HepG2 (cell line): ENCODE data around the gene SMCO4. TPM values are rescaled to one million over a fixed set of nuclear protein-coding genes. Genes with fewer than 3 reads are reported as not detected.

Experiments used
- ATAC-seq: fragments of 200-7000 bp; cut with Tn5 transposase; 3 replicates; pipeline ENCODE4 v1.9.1; 2020; ENCODE audit warnings: mild to moderate bottlenecking, moderate library complexity
- BruUV-seq: library from RNA; stranded (reverse); fragments of 400-500 nt; replicated peaks from 2 replicates; lab custom pipeline; 2021; lab: Mats Ljungman, UMichigan
- CTCF ChIA-PET: fragments of 300-600 bp; formaldehyde crosslinking; extraction: SDS; loops from one replicate; lab custom pipeline; 2021; ENCODE audit warnings: low total read pairs, inconsistent platforms, low intra/inter-chr PET ratio; lab: Yijun Ruan, JAX
- POLR2A ChIA-PET: fragments of 350-600 bp; sonication (Branson Sonifier 250); formaldehyde crosslinking; loops from one replicate; lab custom pipeline; 2020; ENCODE audit warnings: antibody characterized with exemption, inconsistent platforms; lab: Yijun Ruan, JAX
- DNase-seq: peaks from one replicate; pipeline ENCODE4 v3.0.0-alpha.2; 2015; ENCODE audit warnings: low spot score
- FAIRE-seq: peaks from 3 replicates; lab custom pipeline; 2011; peaks lifted over from hg19 to GRCh38; lab: Jason Lieb, UNC
- H2AFZ ChIP-seq: one replicate; pipeline ENCODE4 v1.6.1; 2011; ENCODE audit warnings: low read length, inconsistent platforms
- H3K27ac ChIP-seq: fragments of 300-600 bp; 3 replicates; pipeline ENCODE4 v1.8.0; 2011; ENCODE audit warnings: mixed run types, mild to moderate bottlenecking, mixed read lengths, low read length, inconsistent platforms; ENCODE audit not compliant: insufficient read depth; ENCODE audit errors: extremely low read length
- H3K27me3 ChIP-seq, 2 experiments: fragments of 200-600 bp in 1 of 2; 2 replicates in 1 of 2; 3 replicates in 1 of 2; pipeline versions ENCODE4 v1.6.0 to v1.8.0; 2011; ENCODE audit warnings: low read length in 2 of 2, mild to moderate bottlenecking in 2 of 2, moderate library complexity in 2 of 2, inconsistent platforms in 1 of 2; ENCODE audit not compliant: insufficient read depth in 2 of 2, control insufficient read depth in 1 of 2
- H3K36me3 ChIP-seq, 2 experiments: fragments of 200-600 bp in 1 of 2; replicated peaks in 1 of 2; 2 replicates in 1 of 2; 3 replicates in 1 of 2; pipeline versions ENCODE4 v1.5.1 to v1.8.0; 2011; ENCODE audit warnings: low read length in 2 of 2, inconsistent platforms in 1 of 2; ENCODE audit not compliant: insufficient read depth in 2 of 2, control insufficient read depth in 1 of 2
- H3K4me1 ChIP-seq: 2 replicates; pipeline ENCODE4 v1.5.1; 2012; ENCODE audit warnings: low read length, inconsistent platforms; ENCODE audit not compliant: insufficient read depth
- H3K4me2 ChIP-seq: 2 replicates; pipeline ENCODE4 v1.6.0; 2011; ENCODE audit warnings: low read depth, low read length, inconsistent platforms
- H3K4me3 ChIP-seq, 3 experiments: fragments of 200-600 bp in 1 of 3; sonication (generic), shearing (Covaris generic) in 1 of 3; replicated peaks in 1 of 3; 2 replicates each; pipeline ENCODE4 v1.5.1; 2011 to 2016; ENCODE audit warnings: low read length in 3 of 3, inconsistent platforms in 2 of 3, low read depth in 2 of 3, mild to moderate bottlenecking in 2 of 3, control low read depth in 1 of 3, mixed read lengths in 1 of 3; ENCODE audit not compliant: insufficient read depth in 1 of 3
- H3K79me2 ChIP-seq: one replicate; pipeline ENCODE4 v1.6.1; 2011; ENCODE audit warnings: low read length, inconsistent platforms; ENCODE audit not compliant: insufficient read depth
- H3K9ac ChIP-seq: 2 replicates; pipeline ENCODE4 v1.6.0; 2011; ENCODE audit warnings: mild to moderate bottlenecking, low read depth, low read length, inconsistent platforms; ENCODE audit not compliant: insufficient read depth
- H3K9me3 ChIP-seq: 2 replicates; pipeline ENCODE4 v1.5.1; 2012; ENCODE audit warnings: mild to moderate bottlenecking, low read length
- H4K20me1 ChIP-seq: 2 replicates; pipeline ENCODE4 v1.6.0; 2011; ENCODE audit warnings: inconsistent platforms, mild to moderate bottlenecking, low read length, moderate library complexity; ENCODE audit not compliant: insufficient read depth
- ADNP ChIP-seq: sonication (generic); formaldehyde crosslinking; IDR thresholded peaks from 2 replicates; pipeline ENCODE4 v1.4.0; 2020; ENCODE audit warnings: missing genetic modification reagents
- CEBPG ChIP-seq: IDR thresholded peaks from 2 replicates; pipeline ENCODE4 v1.6.1; 2016
- CREM ChIP-seq, 2 experiments: sonication (generic) in 1 of 2; formaldehyde crosslinking in 1 of 2; IDR thresholded peaks; 2 replicates each; pipeline versions ENCODE4 v1.4.0 to v1.6.1; 2016 to 2020; ENCODE audit warnings: antibody characterized with exemption in 1 of 2, mild to moderate bottlenecking in 1 of 2, missing genetic modification reagents in 1 of 2
- HOXA9 ChIP-seq: sonication (generic); formaldehyde crosslinking; IDR thresholded peaks from 2 replicates; pipeline ENCODE4 v1.8.1; 2022; ENCODE audit warnings: missing genetic modification reagents, mild to moderate bottlenecking, moderate library complexity, borderline replicate concordance
- MYNN ChIP-seq: sonication (generic); formaldehyde crosslinking; IDR thresholded peaks from 2 replicates; pipeline ENCODE4 v1.4.0; 2020; ENCODE audit warnings: mild to moderate bottlenecking, low read depth, missing genetic modification reagents
- NKX3-1 ChIP-seq: sonication (generic); formaldehyde crosslinking; IDR thresholded peaks from 2 replicates; pipeline ENCODE4 v1.5.0; 2020; ENCODE audit warnings: missing genetic modification reagents
- SP2 ChIP-seq: sonication (generic); formaldehyde crosslinking; IDR thresholded peaks from 2 replicates; pipeline ENCODE4 v1.5.1; 2020; ENCODE audit warnings: mild to moderate bottlenecking, missing genetic modification reagents
- TBL1XR1 ChIP-seq: fragments of 150-350 bp; IDR thresholded peaks from 2 replicates; pipeline ENCODE4 v1.6.1; 2014; ENCODE audit warnings: borderline replicate concordance, low read length; ENCODE audit not compliant: partially characterized antibody
- TBX3 ChIP-seq: fragments of 450-650 bp; IDR thresholded peaks from 2 replicates; pipeline ENCODE4 v1.6.1; 2017; ENCODE audit warnings: antibody characterized with exemption, mild to moderate bottlenecking, inconsistent platforms, borderline replicate concordance
- TRIM24 ChIP-seq: sonication (generic); formaldehyde crosslinking; IDR thresholded peaks from 2 replicates; pipeline ENCODE4 v1.8.0; 2022; ENCODE audit warnings: mild to moderate bottlenecking, missing genetic modification reagents
- U2AF2 ChIP-seq: fragments of 200-400 bp; formaldehyde crosslinking; IDR thresholded peaks from 2 replicates; pipeline ENCODE4 v1.6.1; 2017; ENCODE audit warnings: low read depth, mild to moderate bottlenecking, low read length
- ZFAT ChIP-seq: sonication (generic); formaldehyde crosslinking; conservative IDR thresholded peaks from 2 replicates; pipeline ENCODE4 v1.8.1; 2023; ENCODE audit warnings: missing genetic modification reagents, inconsistent platforms
- ZFP36L1 ChIP-seq: sonication (generic); formaldehyde crosslinking; IDR thresholded peaks from 2 replicates; pipeline ENCODE4 v1.8.0; 2022; ENCODE audit warnings: mild to moderate bottlenecking, missing genetic modification reagents, moderate library complexity
- ZNF232 ChIP-seq: sonication (generic); formaldehyde crosslinking; IDR thresholded peaks from 2 replicates; pipeline ENCODE4 v1.4.0; 2020; ENCODE audit warnings: missing genetic modification reagents, borderline replicate concordance
- ZNF501 ChIP-seq: sonication (generic); formaldehyde crosslinking; IDR thresholded peaks from 2 replicates; pipeline ENCODE4 v1.5.1; 2020; ENCODE audit warnings: mild to moderate bottlenecking, moderate library complexity, missing genetic modification reagents
- ZNF546 ChIP-seq: sonication (generic); formaldehyde crosslinking; conservative IDR thresholded peaks from 2 replicates; pipeline ENCODE4 v1.8.1; 2023; ENCODE audit warnings: mild to moderate bottlenecking, missing genetic modification reagents
- ZNF569 ChIP-seq: sonication (generic); formaldehyde crosslinking; IDR thresholded peaks from 2 replicates; pipeline ENCODE4 v1.5.0; 2020; ENCODE audit warnings: mild to moderate bottlenecking, missing genetic modification reagents, moderate library complexity, borderline replicate concordance
- ZNF768 ChIP-seq: sonication (generic); formaldehyde crosslinking; IDR thresholded peaks from 2 replicates; pipeline ENCODE4 v1.4.0; 2020; ENCODE audit warnings: missing genetic modification reagents
- ZNF788 ChIP-seq: sonication (generic); formaldehyde crosslinking; IDR thresholded peaks from 2 replicates; pipeline ENCODE4 v1.5.0; 2020; ENCODE audit warnings: mild to moderate bottlenecking, missing genetic modification reagents, borderline replicate concordance
- ZNF879 ChIP-seq: sonication (generic); formaldehyde crosslinking; IDR thresholded peaks from 2 replicates; pipeline ENCODE4 v1.8.1; 2023; ENCODE audit warnings: missing genetic modification reagents
- whole genome bisulfite sequencing: methylation state at CpG from one replicate; pipeline ENCODE4 v1.1.6; 2017; ENCODE audit warnings: low lambda C conversion rate; 5-methylcytosine and 5-hydroxymethylcytosine counted together
- in situ Hi-C: cut with HindIII; loops from 2 replicates; pipeline ENCODE4 v1.10.0; 2017; ENCODE audit warnings: low pct_unique_long_range_greater_than_20kb; ENCODE audit not compliant: extremely low pct_ligation_motif_present
- intact Hi-C: fragments of 100-400 bp; cut with micrococcal nuclease; formaldehyde crosslinking; loops from one replicate; pipeline ENCODE4 v1.10.0; 2022; ENCODE audit not compliant: unreplicated experiment
- polyA plus RNA-seq, 8 experiments: library from polyadenylated mRNA; depleted of rRNA in 3 of 8; stranded (reverse) in 7 of 8; unstranded in 1 of 8; fragments of >200 nt; fragmentation: Illumina TruSeq in 4 of 8; extraction: Trizol in 4 of 8; gene quantifications; 2 replicates each; pipeline versions ENCODE4 v1.2.1 to v1.2.3, GENCODE V29; 2011 to 2016; ENCODE audit warnings: low read depth in 4 of 8, missing spikeins in 1 of 8, mixed read lengths in 1 of 8; ENCODE audit not compliant: insufficient read depth in 1 of 8
- total RNA-seq, 5 experiments: library from RNA; depleted of rRNA; stranded (reverse); fragments of >200 nt; fragmentation: Illumina TruSeq; extraction: Trizol; gene quantifications; 2 replicates each; pipeline ENCODE4 v1.2.3, GENCODE V29; 2016; ENCODE audit warnings: low read depth in 1 of 5
- TF ChIP-seq, protein P1 (sequence below): sonication (generic); formaldehyde crosslinking; IDR thresholded peaks from 2 replicates; pipeline ENCODE4; 2020; ENCODE audit warnings: missing genetic modification reagents, mild to moderate bottlenecking, borderline replicate concordance

Gene SMCO4
- total and polyA plus RNA-seq, 2 of the 13 experiments (the other 11 are each of a cell fraction or from before 2014, with no cell fraction given), result 10.6 to 28.5 TPM

- peak; percentile 40; the same call in 1 of the 2 replicates for TF ChIP-seq CEBPG (CRISPR knock-in tag)
Observed at GRCh38 chr11:93520726-93521509, 22.3 kb downstream of the SMCO4 start (continued).

- ChIA-PET CTCF (no interaction called here), POLR2A (no interaction called here)
- peaks cover 13% of the 10 kb centered on the region for H3K79me2 ChIP-seq
- H4K20me1 ChIP-seq, result peaks cover 3% of the 10 kb centered on the region; the same call in 1 of the 2 replicates
- H3K4me3 ChIP-seq, result no peak overlapping the region
- no TSS peak for BruUV-seq
- no peak overlapping the region for H3K4me2 ChIP-seq
- no peak overlapping the region for H3K27ac ChIP-seq
- H2AFZ ChIP-seq, result no peak overlapping the region
- peaks cover 23% of the 10 kb centered on the region for H3K4me1 ChIP-seq
- in situ Hi-C loops, result no loop called here
- intact Hi-C loops, result no loop called here
- no peaks in the 10 kb centered on the region for H3K9me3 ChIP-seq
- no peak for ATAC-seq
- no peak overlapping the region for H3K9ac ChIP-seq
- TF ChIP-seq ZNF788 (CRISPR knock-in tag) (no peak), TBL1XR1 (no peak), ZNF501 (no peak), ADNP (CRISPR knock-in tag) (no peak), TRIM24 (no peak), ZNF232 (CRISPR knock-in tag) (no peak), ZFP36L1 (no peak), ZFAT (no peak), ZNF768 (no peak), HOXA9 (CRISPR knock-in tag) (no peak), SP2 (CRISPR knock-in tag) (no peak), ZNF569 (CRISPR knock-in tag) (no peak), U2AF2 (no peak), ZNF546 (CRISPR knock-in tag) (no peak), TBX3 (no peak), MYNN (CRISPR knock-in tag) (no peak), CREM (IDR thresholded peaks at IDR 0.05) (no peak), CREM (CRISPR knock-in tag; IDR thresholded peaks at IDR 0.05) (no peak), ZNF879 (no peak), NKX3-1 (no peak)
- TF ChIP-seq, protein P1, sequence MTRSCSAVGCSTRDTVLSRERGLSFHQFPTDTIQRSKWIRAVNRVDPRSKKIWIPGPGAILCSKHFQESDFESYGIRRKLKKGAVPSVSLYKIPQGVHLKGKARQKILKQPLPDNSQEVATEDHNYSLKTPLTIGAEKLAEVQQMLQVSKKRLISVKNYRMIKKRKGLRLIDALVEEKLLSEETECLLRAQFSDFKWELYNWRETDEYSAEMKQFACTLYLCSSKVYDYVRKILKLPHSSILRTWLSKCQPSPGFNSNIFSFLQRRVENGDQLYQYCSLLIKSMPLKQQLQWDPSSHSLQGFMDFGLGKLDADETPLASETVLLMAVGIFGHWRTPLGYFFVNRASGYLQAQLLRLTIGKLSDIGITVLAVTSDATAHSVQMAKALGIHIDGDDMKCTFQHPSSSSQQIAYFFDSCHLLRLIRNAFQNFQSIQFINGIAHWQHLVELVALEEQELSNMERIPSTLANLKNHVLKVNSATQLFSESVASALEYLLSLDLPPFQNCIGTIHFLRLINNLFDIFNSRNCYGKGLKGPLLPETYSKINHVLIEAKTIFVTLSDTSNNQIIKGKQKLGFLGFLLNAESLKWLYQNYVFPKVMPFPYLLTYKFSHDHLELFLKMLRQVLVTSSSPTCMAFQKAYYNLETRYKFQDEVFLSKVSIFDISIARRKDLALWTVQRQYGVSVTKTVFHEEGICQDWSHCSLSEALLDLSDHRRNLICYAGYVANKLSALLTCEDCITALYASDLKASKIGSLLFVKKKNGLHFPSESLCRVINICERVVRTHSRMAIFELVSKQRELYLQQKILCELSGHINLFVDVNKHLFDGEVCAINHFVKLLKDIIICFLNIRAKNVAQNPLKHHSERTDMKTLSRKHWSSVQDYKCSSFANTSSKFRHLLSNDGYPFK (CRISPR knock-in tag), result no peak
- H3K27me3 ChIP-seq, result no peaks in the 10 kb centered on the region
- 97% methylated on average over 1 of the region's 1 CpG for WGBS
- DNase-seq, result no peak
- no peaks in the 10 kb centered on the region for H3K36me3 ChIP-seq
- FAIRE-seq, result no peak
Observed at GRCh38 chr11:93519179-93519578, 24.0 kb downstream of the SMCO4 start.
